GM10266 (cell line): Measurements from ENCODE around the gene IL18BP.

ENCODE experiments used
- DNase-seq: peaks from one replicate; pipeline ENCODE4 v3.0.0; 2012; ENCODE audit errors: extremely low spot score
- TF ChIP-seq, protein P1 (sequence below): IDR thresholded peaks from 2 replicates; pipeline ENCODE4 v1.5.1; 2012; ENCODE audit warnings: mild to moderate bottlenecking, low read depth; ENCODE audit not compliant: control insufficient read depth, insufficient read depth; ENCODE audit errors: missing control alignments

IL18BP gene

DNA sequence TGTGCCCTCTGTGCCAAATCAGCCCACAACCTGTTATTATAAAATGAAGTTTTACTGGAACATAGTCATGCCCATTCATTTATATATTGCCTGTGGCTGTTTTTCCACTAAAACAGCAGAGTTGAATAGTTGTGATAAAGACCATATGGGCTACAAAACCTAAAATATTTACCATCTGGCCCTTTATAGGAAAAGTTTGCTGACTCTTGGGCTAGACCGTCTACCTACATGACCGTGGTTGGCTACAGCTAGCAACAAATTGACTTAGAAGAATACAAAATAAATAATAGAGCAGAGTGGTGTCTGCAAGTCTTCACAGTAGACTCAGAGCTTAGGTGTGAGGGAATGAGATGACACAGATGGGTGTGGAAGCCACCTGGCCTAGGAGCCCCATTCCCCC is 11.2 kb upstream of the IL18BP start:
- no peak for DNase-seq
- TF ChIP-seq, protein P1, sequence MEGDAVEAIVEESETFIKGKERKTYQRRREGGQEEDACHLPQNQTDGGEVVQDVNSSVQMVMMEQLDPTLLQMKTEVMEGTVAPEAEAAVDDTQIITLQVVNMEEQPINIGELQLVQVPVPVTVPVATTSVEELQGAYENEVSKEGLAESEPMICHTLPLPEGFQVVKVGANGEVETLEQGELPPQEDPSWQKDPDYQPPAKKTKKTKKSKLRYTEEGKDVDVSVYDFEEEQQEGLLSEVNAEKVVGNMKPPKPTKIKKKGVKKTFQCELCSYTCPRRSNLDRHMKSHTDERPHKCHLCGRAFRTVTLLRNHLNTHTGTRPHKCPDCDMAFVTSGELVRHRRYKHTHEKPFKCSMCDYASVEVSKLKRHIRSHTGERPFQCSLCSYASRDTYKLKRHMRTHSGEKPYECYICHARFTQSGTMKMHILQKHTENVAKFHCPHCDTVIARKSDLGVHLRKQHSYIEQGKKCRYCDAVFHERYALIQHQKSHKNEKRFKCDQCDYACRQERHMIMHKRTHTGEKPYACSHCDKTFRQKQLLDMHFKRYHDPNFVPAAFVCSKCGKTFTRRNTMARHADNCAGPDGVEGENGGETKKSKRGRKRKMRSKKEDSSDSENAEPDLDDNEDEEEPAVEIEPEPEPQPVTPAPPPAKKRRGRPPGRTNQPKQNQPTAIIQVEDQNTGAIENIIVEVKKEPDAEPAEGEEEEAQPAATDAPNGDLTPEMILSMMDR = no peak

DNA sequence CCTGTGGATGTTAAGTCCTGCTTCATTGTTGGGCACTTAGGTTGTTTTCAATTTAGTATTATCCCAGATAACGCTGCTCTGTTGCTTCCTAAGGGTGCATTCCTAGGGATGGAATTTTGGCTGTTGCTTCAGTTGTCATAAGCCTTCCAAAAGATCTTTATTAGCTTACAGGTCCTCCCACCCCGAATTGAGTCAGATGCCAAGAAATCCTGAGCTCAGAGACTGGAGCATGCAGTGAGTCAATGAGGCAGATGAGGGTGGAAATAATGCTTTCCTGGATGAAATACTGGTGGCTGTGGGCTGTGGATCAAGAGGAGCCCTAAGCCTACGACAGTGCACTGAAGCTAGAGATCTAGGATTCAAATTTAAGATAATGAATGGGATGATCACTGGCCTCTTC is 10.7 kb upstream of the IL18BP start:
- TF ChIP-seq, protein P1 = no peak
- DNase-seq = no peak

DNA sequence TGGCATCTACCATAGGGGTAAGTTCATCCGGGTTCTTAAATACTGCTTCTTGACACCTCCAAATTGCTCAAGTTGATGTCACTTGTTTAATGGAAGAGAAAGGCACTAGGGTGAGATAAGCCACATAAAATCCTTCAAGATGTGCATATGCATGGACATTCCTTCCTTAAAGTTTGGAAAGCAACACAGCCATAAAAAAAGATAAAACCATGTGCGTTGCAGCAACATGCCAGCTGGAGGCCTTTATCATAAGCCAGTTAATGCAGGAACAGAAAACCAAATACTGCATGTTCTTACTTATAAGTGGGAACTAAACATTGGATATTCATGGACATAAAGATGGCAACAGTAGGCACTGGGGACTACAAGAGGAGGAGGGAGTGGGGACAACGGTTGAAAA is 8.0 kb upstream of the IL18BP start:
- TF ChIP-seq, protein P1 = no peak
- DNase-seq = no peak

DNA sequence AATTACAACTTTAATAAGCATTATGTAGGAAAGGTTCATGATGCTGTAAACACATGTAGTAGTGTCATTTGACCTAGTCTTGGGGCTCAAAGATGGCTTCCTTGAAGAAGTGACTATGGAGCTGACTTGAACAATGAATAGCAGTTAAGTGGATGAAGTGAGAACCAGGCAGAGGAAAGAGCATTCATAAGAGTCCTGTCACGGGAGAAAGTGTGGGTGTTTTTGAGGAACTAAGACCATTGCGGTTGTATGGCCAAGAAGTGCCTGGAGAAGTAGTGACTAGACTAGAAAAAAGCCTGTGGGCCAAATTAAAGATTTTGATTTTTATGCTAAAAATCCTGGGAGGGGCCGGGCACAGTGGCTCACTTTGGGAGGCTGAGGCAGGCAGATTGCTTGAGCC is 7.2 kb upstream of the IL18BP start:
- peak; percentile 55 for DNase-seq
- TF ChIP-seq, protein P1 = no peak

DNA sequence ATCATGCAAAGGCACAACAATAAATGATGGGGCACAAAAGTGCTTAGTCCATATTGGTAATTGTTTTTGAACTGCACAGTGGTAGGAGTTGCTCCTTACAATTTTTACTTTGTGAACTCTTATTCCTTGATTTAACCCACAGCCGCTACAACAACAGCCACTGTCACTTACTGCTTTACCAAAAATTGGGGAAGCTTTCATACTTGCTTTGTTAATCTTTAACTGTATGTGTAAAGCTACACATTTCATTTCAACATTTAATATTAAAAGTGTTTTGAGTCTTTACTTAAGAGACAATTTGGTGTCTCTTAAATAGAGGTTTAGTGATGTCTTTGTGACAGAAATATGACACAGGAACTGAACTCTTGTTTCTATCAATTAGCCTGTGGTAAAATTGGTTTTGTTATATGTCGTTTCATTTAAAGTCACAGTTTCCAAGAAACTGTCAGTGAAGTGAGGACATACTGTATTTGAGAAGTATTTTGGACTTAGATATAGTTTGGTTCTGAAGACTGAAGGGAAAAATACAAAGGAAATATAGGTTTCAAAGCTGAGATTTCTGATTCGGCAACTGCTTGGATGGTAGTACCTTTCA is 6.5 kb upstream of the IL18BP start:
- TF ChIP-seq, protein P1 = no peak
- no peak for DNase-seq

DNA sequence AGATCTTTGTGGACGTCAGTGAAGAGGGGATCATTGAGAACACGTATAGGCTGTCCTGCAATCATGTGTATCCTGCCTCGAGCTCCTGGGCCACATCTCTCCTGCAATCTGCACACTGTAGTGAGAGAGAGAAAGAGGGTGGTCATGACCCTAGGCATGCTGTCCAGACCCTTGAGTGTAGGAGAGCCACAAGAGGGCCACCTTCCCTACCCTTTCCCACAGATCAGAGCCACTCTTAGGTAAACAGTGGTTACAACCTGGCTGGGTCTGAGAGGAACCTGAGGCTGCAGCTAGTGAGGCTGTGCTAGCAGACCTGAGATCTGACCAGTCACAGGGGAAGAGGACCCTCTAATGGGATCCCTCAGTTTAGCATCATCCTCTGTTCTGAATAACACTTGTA is 3.9 kb upstream of the IL18BP start:
- DNase-seq = no peak
- TF ChIP-seq, protein P1 = no peak

DNA sequence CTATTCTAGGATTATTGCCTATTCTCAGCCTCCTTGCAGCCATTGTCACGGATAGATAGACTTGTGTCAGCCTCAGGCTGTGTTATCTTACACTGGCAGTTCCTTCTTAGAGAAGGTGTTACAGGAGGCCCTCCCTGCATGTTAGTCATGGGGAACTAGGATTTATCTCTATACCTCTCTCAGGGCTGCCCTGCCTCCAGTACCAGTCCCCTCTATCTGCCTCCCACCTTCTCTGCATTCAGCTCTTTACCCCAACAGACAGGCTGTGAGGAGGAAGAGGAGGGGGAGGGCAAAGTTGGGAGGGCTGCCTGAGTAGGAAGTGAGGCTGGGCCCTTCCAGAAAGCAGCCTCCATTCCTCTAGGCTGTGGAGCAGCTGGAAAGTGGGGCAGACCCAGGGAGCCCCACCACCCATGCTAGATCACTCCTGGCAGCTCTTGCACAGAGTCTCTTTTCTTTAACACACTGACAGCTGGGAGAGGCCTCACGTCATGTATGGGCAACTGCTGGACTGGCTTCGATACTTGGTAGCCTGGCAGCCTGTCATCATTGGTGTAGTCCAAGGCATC is 2.9 kb upstream of the IL18BP start:
- TF ChIP-seq, protein P1 = no peak
- DNase-seq = no peak
